GM21423 (cell line): ENCODE measurements around the gene KIF6.

ENCODE experiments used
- ATAC-seq: cut with Tn5 transposase; IDR thresholded peaks from one replicate; pipeline ENCODE4 v1.9.1; 2021; ENCODE audit warnings: mild to moderate bottlenecking, moderate library complexity; ENCODE audit not compliant: unreplicated experiment

KIF6 gene

DNA sequence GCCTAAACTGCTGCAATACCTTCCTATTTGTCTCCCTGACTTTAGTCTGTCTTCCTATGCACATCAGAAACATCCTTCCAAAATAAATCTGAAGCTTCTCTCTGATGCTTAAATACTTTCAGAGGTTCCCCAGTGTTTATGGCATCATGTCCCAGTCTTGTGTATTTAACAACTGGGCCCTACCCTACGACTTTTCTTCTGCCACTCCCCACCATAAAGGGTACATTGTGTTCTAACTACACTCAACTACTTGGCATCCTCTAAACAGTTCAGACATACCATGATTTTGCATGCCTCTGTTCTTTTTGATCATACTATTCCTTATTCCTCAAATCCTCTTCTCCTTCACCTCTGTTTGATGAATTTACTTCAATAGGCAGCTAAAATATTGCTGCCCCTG is 259.7 kb downstream of the KIF6 start:
- no peak for ATAC-seq

DNA sequence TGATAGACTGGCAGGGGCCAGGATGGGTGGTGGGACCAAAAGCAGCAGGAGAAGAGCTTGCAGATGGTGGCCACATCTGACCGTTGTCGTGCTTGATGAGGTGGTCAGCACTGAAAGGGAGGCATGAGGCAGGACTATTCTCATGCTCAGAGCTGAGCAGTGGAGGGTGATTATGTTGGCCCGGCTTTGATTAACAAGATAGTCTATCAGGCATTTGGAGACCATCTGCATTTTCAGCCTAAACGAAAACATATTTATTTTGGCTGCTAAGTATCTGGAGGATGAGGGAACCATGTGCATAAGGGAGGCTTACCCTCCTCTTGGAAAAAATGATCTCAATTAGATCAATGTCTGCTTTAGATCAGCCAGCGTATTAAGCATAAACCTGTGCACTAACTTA is 261.1 kb downstream of the KIF6 start:
- no peak for ATAC-seq

GRCh38 chr6:39453956-39454524 is 271.2 kb downstream of the KIF6 start:
- no peak for ATAC-seq

DNA sequence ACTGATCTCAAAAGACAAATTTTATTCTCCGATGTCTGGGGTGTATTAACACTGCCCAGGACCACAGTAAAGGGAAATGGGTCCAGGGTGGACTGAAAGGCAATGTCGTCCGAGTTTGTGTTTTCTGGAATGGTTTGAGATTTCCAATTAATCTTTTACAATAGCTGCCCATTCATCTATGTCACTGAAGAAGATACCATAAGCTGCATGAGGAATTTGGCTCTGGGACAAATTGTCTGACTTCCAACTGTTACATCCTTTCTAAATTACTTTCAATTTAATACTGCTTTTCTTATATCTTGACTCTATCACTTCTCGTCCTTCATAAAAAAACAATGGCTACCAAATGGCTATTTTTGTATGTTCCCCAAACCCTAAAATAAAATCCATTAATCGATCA is 272.0 kb downstream of the KIF6 start:
- no peak for ATAC-seq

GRCh38 chr6:39452306-39453145 is 272.7 kb downstream of the KIF6 start:
- ATAC-seq, result no peak

GRCh38 chr6:39451831-39452230 is 273.4 kb downstream of the KIF6 start:
- no peak for ATAC-seq

DNA sequence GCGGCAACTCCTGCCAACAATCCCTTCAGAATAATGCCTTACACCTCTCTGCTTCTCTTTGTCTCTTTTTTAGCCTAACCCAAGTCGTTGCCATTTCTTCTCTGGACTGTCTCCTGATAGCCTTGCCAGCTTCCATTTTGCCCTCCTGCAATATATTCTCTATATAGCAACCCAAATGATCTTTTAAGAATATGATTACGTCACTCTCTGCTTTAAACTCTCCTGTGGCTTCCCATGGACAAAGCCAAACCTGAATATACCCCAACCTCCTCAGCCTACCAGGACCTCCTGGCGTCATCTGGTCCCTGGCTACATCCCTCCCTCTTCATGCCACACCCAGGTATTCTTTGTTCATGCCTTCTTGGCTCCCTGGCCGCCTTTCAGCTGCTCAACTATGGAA is 276.2 kb downstream of the KIF6 start:
- ATAC-seq, result no peak

- no peak for ATAC-seq
Observed at GRCh38 chr6:39446909-39447308, 278.3 kb downstream of the KIF6 start.

- ATAC-seq, result no peak
Observed at GRCh38 chr6:39445667-39446066, 279.5 kb downstream of the KIF6 start.

- ATAC-seq, result no peak
Observed at GRCh38 chr6:39444479-39445019, 280.7 kb downstream of the KIF6 start.

- ATAC-seq, result no peak
Observed at GRCh38 chr6:39441986-39442385, 283.2 kb downstream of the KIF6 start.

- no peak for ATAC-seq
Observed at GRCh38 chr6:39441301-39441700, 283.9 kb downstream of the KIF6 start.

DNA sequence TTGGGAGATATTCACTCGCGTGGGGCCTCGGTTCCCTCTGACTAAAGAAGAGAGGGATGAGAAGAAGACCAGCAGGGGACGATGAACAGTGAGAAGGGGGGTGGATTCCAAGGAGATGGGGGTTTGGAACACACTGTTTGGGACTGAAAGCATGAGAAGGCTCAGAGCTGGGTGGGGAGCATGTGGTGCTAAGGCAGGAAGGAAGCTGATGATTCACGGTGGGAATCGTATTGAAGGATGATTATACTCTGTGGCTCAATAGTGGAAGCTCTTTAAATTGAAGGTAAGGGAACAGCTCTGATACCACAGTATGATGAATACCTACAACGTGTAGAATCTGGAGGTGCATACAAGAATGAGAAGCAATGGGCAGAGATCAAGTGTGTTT is 285.2 kb downstream of the KIF6 start:
- no peak for ATAC-seq

- ATAC-seq, result no peak
Observed at GRCh38 chr6:39439342-39440038, 285.7 kb downstream of the KIF6 start.

DNA sequence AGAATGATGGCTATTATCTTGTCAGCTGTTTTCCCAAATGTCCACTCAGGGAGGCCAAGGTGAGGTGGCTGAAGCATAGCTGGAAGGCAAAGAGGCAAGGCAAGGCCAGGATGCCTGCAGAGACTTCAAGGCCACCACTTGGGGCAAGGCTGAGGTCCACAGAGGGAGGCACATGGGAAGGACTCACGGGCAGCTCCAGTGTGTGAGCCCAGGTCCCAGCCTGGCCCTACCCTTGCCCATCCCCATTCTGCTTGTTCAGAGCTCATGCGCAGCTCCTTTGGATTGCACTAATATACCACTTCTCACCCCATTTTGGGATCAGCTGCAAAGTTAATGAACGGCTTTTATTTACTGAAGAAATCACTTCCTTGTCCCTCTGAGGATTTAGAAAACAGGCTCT is 291.6 kb downstream of the KIF6 start:
- ATAC-seq, result no peak

DNA sequence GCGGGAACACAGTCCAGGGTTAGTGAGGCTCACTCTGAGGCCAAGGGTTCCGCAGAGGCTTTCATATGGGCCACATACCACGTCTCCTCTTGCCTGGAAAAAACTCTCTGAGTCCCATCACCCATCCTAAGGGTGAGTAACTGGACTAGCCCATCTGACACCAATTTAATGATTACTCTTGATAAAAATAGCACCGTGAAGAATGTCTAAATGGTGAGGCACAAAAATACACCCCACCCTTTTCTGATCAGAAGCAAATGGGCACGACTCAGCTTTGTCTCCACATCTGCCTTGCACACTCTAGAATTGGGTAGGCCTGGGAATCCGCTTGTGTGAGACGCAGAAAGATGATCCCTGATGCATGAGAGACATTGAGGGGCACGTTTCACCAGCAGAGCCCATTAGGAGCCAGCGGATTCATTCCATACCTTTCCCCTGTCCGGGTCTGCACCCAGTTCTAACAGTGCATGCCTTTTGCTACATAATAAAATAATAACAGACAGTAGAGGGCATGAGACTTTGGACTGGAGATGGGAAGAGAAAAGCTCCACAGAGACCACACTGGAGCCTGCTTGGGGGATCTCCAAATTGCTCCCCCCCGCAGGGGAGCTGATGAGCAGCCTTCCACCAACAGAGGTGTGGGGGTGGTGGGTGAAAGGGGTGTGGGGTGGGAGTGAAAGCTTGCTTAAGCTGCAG is 292.7 kb downstream of the KIF6 start:
- no peak for ATAC-seq

DNA sequence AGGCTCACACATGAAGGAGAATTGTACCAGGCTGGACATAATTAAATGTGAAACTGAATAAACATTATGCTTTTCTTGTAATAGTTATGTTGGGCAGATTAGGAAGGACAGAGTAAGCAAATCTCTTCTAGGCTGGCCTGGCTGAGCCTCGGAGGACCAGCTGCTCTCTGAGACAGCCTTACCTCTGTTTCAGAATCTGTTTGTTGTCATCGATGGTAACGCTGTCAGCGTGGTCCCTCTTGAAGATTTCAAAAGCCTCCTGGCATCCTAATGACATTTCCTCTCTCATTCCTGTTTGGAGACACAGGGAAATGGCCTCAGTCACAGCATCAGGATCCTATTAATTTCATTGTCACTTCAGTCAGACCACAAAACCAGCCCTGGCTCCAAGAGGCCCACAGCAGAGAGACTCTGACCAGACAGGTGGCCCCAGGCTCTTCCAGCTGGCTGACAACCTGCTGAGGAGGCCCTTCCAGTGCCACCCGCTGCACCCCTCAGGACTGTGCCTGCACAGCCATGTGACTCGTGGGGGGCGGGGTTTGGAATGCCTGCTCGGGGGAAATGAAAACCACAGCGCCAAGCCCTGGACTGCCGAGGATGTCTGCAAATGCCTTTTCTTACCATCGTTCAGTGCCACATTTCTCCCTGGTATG is 294.2 kb downstream of the KIF6 start:
- no peak for ATAC-seq

GRCh38 chr6:39430446-39430845 is 294.8 kb downstream of the KIF6 start:
- no peak for ATAC-seq

DNA sequence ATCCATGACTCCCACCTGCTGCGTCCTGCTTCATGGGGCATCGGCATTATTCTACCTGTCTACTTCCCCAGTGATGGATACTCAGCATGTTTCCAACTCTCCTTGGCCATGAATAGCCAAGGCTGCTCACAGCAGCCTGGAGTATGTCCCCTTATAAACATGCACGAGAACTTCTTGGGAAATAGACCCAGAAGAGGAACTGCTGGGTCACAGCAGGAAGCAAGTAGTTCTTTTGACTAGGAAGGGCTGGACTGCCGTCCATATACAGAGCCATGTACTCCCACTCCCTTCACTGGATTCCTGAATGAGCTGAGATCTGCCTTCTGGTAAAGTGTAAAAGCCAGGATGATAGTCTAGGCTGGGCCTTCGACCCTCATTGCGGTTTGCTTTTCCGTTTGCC is 296.4 kb downstream of the KIF6 start:
- ATAC-seq, result no peak

- no peak for ATAC-seq
Observed at GRCh38 chr6:39428152-39428551, 297.1 kb downstream of the KIF6 start.

GRCh38 chr6:39426073-39426456 is 299.1 kb downstream of the KIF6 start:
- no peak for ATAC-seq
